Lung (tissue), 12 donors: ENCODE data around the gene VAMP8. TPM values are rescaled to one million over a fixed set of nuclear protein-coding genes. Genes with fewer than 3 reads are reported as not detected.

Experiments
- ATAC-seq: fragments of 200-7000 bp; cut with Tn5 transposase; one replicate; pipeline ENCODE4 v1.9.1; 2020; ENCODE audit warnings: moderate number of reproducible peaks; ENCODE audit not compliant: insufficient read depth, low FRiP score
- DNase-seq, 3 donors: peaks; one replicate each; pipeline ENCODE4 v3.0.0-alpha.2; 2013 to 2017
- H3K27ac ChIP-seq, 2 donors: one replicate each; pipeline ENCODE4 v1.5.1; 2013; ENCODE audit warnings: mild to moderate bottlenecking in 2 of 2, moderate library complexity in 2 of 2, control low read depth in 1 of 2, inconsistent platforms in 1 of 2, low read depth in 1 of 2, low read length in 1 of 2
- H3K27me3 ChIP-seq, 3 donors: one replicate each; pipeline ENCODE4 v1.5.1; 2013; ENCODE audit warnings: low read length in 2 of 3; ENCODE audit not compliant: control insufficient read depth in 3 of 3, insufficient read depth in 3 of 3
- H3K36me3 ChIP-seq, 4 donors: one replicate each; pipeline ENCODE4 v1.5.1; 2013; ENCODE audit warnings: low read length in 4 of 4, mild to moderate bottlenecking in 1 of 4, moderate library complexity in 1 of 4; ENCODE audit not compliant: control insufficient read depth in 4 of 4, insufficient read depth in 4 of 4
- H3K4me1 ChIP-seq, 5 donors: one replicate each; pipeline ENCODE4 v1.5.1; 2013; ENCODE audit warnings: low read length in 5 of 5, mild to moderate bottlenecking in 2 of 5, moderate library complexity in 1 of 5; ENCODE audit not compliant: control insufficient read depth in 5 of 5, insufficient read depth in 5 of 5
- H3K4me3 ChIP-seq: one replicate; pipeline ENCODE4 v1.5.1; 2013; ENCODE audit warnings: mild to moderate bottlenecking, control low read depth, moderate library complexity
- H3K9ac ChIP-seq, 2 donors: one replicate each; pipeline ENCODE4 v1.5.1; 2013; ENCODE audit warnings: low read length in 2 of 2, control low read depth in 1 of 2; ENCODE audit not compliant: insufficient read depth in 1 of 2
- H3K9me3 ChIP-seq, 4 donors: one replicate each; pipeline ENCODE4 v1.5.1; 2013; ENCODE audit warnings: low read length in 3 of 4, mild to moderate bottlenecking in 1 of 4, moderate library complexity in 1 of 4; ENCODE audit not compliant: control insufficient read depth in 4 of 4, insufficient read depth in 3 of 4
- CTCF ChIP-seq: IDR thresholded peaks from 2 replicates; pipeline ENCODE4 v1.5.1; 2012; ENCODE audit warnings: mild to moderate bottlenecking; ENCODE audit errors: control extremely low read depth, extremely low read depth
- WGBS, 2 donors: extraction: QIAGEN DNeasy Blood & Tissue Kit; methylation state at CpG; one replicate each; pipeline ENCODE4 v1.1.7; 2013; 5-methylcytosine and 5-hydroxymethylcytosine counted together
- polyA plus RNA-seq, 2 donors: library from polyadenylated mRNA; stranded (reverse); fragments of 200-250 nt; gene quantifications; one replicate each; pipeline ENCODE4 v1.2.1, GENCODE V29; 2013
- total RNA-seq, 2 donors: library from RNA; depleted of rRNA in 1 of 2; stranded (reverse); fragments of >200 nt in 1 of 2; gene quantifications; one replicate each; pipeline ENCODE4 v1.2.1, GENCODE V29; 2014 to 2021
- donor health status: control.
- donor health status: control.
- donor health status: Bipolar disorder and iron deficiency.
- donor health status: healthy.
- donor health status: DM: yes; HTN: yes; CAD: no.

Gene VAMP8
- total and polyA plus RNA-seq, 4 donors: 64.0 to 626 (median 320) TPM

- no peaks in the 10 kb centered on the region for H3K27me3 ChIP-seq
These were observed 6.4 kb downstream of the VAMP8 start for GRCh38 chr2:85583667-85584353.

GRCh38 chr2:85584354-85584856 is 7.0 kb downstream of the VAMP8 start, which contains the start of gene VAMP5:
Gene VAMP5, plus strand, starts transcription at chr2:85584431. Its CDS starts 60 bp downstream, at chr2:85584491.
- 13 to 26% methylated on average over 32 to 52 of the region's 52 CpGs for WGBS, 2 donors
- Histone ChIP-seq H3K36me3 (peaks cover 0 to 7% (median 0%) of the 10 kb centered on the region in 4 donors), H3K9me3 (no peaks in the 10 kb centered on the region), H3K27me3 (no peaks in the 10 kb centered on the region), H3K9ac (peak within 1 kb of the TSS; percentile 48 to 75), H3K4me1 (peaks cover 10 to 46% (median 36%) of the 10 kb centered on the region in 5 donors), H3K27ac (peak within 1 kb of the TSS; percentile 83 to 95), H3K4me3 (peak within 1 kb of the TSS; percentile 56)
- TF ChIP-seq CTCF: no peak
- peak; percentile 49 for ATAC-seq
- DNase-seq: peak; percentile 46 to 68 (median 56)

More at GRCh38 chr2:85583667-85584353, 6.4 kb downstream of the VAMP8 start:
- H3K4me3 ChIP-seq: no peak overlapping the region
- H3K4me1 ChIP-seq: peaks cover 10 to 46% (median 37%) of the 10 kb centered on the region in 5 donors
- TF ChIP-seq CTCF: no peak
- DNase-seq (no peak), ATAC-seq (no peak)
- H3K9me3 ChIP-seq: no peaks in the 10 kb centered on the region
- peaks cover 0 to 7% (median 0%) of the 10 kb centered on the region in 4 donors for H3K36me3 ChIP-seq
- WGBS, 2 donors: 27 to 33% methylated on average over 14 to 16 of the region's 16 CpGs
- H3K9ac ChIP-seq: peak overlapping the region; percentile 26 to 48
- peak overlapping the region; percentile 83 to 95 for H3K27ac ChIP-seq

- Histone ChIP-seq H3K9me3 (no peaks in the 10 kb centered on the region), H3K4me1 (peaks cover 10 to 44% (median 34%) of the 10 kb centered on the region in 5 donors), H3K27me3 (no peaks in the 10 kb centered on the region), H3K4me3 (peak overlapping the region; percentile 56), H3K27ac (peak overlapping the region; percentile 83 to 95), H3K36me3 (peaks cover 0 to 7% (median 0%) of the 10 kb centered on the region in 4 donors), H3K9ac (peak overlapping the region; percentile 48 to 75)
- 20 to 25% methylated on average over 8 to 9 of the region's 9 CpGs for WGBS, 2 donors
- ATAC-seq: peak; percentile 47
- no peak for TF ChIP-seq CTCF
- peak; percentile 32 to 77 (median 53) for DNase-seq
These were observed 7.7 kb downstream of the VAMP8 start for GRCh38 chr2:85584857-85585780.
